Mucosa of descending colon (tissue), 3 donors: ENCODE measurements around the gene JAM3. TPM values are rescaled to one million over a fixed set of nuclear protein-coding genes. Genes with fewer than 3 reads are reported as not detected.
A peak's percentile ranks its signal among the peaks of the same experiment; 100 is the strongest.

ENCODE experiments used
- ATAC-seq: fragments of 200-7000 bp; cut with Tn5 transposase; one replicate; pipeline ENCODE4 v1.9.1; 2020; ENCODE audit warnings: mild to moderate bottlenecking, moderate library complexity
- DNase-seq, 3 donors: peaks; one replicate each; pipeline ENCODE4 v3.0.0-alpha.2; 2020
- H3K36me3 ChIP-seq: fragments of 200-600 bp; one replicate; pipeline ENCODE4 v1.8.0; 2021; ENCODE audit warnings: low read depth, mild to moderate bottlenecking
- H3K4me1 ChIP-seq: fragments of 200-600 bp; one replicate; pipeline ENCODE4 v1.8.0; 2021; ENCODE audit warnings: low read depth, mild to moderate bottlenecking
- H3K4me3 ChIP-seq: fragments of 200-600 bp; one replicate; pipeline ENCODE4 v1.8.0; 2021; ENCODE audit warnings: mild to moderate bottlenecking
- H3K9me3 ChIP-seq: fragments of 200-600 bp; one replicate; pipeline ENCODE4 v1.8.0; 2021; ENCODE audit warnings: mild to moderate bottlenecking
- CTCF ChIP-seq: fragments of 200-600 bp; IDR thresholded peaks from one replicate; pipeline ENCODE4 v1.8.0; 2022; ENCODE audit warnings: antibody characterized with exemption, mild to moderate bottlenecking
- intact Hi-C, 2 donors: fragments of 100-400 bp; cut with DNase I in 1 of 2; cut with micrococcal nuclease in 1 of 2; formaldehyde crosslinking; loops; one replicate each; pipeline versions ENCODE4 v1.11.0 to v1.11.1; 2022; cut with DNase I, micrococcal nuclease
- total RNA-seq, 3 donors: library from RNA; stranded (reverse); fragmentation: NEBNext Ultra II Directional in 2 of 3; extraction: Animal tissue kit (Norgen Biotek cat#: 25700) in 2 of 3; gene quantifications; one replicate each; pipeline versions ENCODE4 v1.2.1 to v1.2.4, GENCODE V29; 2021 to 2023
- donor health status: DM: no; HTN: no; CAD: no; lungs with moderate emphysema.
- donor health status: DM: no; HTN: no; CAD: no.
- donor health status: DM: no; HTN: yes; CAD: no.

JAM3 gene
- total RNA-seq, 3 donors from 2014 or later = 5.4 to 62.7 (median 5.5) TPM

DNA sequence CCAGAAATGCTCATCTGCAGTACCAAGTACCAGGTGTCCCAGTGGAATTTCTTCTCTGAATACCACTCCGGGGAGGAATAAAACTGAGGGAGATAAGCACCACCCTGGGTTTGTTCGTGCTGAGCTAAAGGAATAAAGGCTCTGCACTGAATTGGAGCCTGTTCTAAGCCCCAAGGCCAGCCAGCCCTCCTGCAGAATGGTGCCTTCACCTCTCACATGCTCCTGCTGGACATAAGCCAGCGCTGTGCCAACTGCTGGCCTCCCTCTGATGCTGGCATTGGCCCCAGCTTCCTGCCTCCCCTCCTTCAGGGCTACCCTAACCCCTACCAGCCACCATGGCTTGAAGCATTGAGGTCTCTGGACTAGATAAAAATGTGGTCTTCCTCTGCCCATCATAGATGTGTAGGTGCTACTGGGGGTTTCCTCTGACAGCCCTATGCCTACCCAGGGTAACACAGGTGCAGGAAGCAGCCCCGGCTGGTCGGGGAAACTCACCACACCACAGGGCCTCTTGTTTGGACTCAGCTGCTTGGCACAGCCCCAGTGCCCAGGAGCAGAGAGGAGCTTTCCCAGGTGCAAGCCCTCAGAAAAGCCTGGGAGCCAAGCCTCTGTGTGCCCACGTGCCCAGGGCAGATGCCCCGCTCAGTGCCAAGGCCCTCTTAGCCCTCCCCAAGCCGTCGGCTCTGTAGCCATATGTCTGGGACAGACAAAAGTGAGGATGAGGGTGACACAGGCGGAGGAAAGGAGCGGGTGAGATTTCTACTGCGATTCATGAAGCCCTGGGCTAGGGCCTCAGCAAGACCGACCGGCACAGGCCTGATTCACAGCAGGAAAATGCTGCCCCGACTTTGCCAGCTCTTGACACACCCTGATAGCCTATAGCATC, 34.1 kb upstream of the JAM3 start:
- no peak overlapping the region for H3K4me3 ChIP-seq
- peak in 1 of 3 donors; percentile 49 for DNase-seq
- intact Hi-C loops = no loop called here
- H3K36me3 ChIP-seq = no peaks in the 10 kb centered on the region
- no peak for TF ChIP-seq CTCF
- no peak for ATAC-seq
- no peaks in the 10 kb centered on the region for H3K9me3 ChIP-seq
- peaks cover 14% of the 10 kb centered on the region for H3K4me1 ChIP-seq

DNA sequence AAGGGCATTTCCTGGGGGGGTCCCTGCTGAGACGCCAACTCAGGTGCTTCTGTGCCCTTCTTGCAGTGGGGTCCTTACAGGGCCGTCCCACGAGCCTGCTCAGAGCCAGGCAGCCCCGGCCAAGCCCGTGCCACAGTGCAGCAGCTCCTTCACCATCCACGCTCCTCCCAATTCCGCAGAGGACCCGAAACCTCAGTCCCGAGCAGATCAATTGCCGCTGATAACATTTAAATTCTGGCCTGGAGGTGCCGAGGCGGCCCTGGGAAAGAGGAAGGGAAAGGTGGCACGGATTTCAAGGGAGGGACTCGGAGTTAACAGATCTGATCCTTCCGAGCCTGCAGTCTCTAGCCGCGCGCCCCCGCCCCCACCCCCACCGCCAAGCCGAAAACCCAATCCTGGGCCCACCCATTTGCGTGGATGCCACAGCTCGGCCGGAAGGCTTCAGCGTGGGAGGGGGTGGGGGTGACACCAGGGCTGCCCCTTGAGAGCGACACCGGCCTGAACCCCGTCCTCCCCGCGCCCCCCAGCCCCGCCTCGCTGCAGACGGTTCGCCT, 32.3 kb upstream of the JAM3 start:
- intact Hi-C loops = no loop called here
- H3K4me3 ChIP-seq = no peak overlapping the region
- TF ChIP-seq CTCF = no peak
- H3K36me3 ChIP-seq = no peaks in the 10 kb centered on the region
- no peaks in the 10 kb centered on the region for H3K9me3 ChIP-seq
- peak; percentile 1 for ATAC-seq
- peaks cover 14% of the 10 kb centered on the region for H3K4me1 ChIP-seq
- peak in 1 of 3 donors; percentile 53 for DNase-seq

DNA sequence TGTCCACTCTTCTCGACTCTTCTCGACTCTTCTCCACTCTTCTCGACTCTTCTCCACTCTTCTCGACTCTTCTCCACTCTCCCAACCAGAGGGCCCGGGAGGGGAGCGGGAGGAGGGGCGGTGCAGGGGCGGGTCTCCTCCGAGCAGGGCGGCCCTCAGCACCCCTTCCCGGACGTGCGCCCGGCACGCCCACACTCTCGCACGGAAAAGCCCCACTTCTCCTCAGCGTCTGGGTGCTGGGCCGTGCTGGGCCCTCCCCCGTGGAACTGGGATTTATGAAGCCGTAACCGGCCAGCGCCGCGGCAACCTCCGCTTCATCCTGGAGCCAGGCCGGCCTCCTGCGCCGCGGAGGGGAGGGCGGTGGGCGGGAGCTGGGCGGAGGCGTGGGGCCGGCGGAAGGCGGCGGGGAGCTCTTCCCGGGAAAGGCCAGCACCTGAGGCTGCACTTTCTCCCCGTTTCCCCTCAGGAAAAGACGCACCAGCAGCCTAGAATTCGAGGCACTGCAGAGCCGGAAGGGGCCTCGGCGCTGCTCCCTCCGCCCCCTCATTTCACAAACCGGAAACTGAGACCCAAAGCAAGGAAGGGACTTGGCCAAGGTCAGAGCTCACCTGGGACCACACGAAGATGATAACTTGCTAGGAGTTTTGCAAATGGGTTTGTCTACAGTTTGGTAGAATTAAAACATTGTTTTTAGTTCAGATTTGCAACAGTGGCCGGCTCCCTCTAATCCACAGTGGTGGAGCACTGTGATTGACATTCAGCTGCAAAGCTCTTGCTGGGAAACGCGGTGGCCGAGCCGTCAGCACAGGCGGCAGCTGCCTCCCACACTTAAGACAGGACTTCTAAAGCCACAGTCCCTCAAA, 31.6 kb upstream of the JAM3 start:
- peak; percentile 80 for ATAC-seq
- no peaks in the 10 kb centered on the region for H3K36me3 ChIP-seq
- DNase-seq = peak; percentile 74 to 85 (median 83)
- H3K4me3 ChIP-seq = peak overlapping the region; percentile 26
- H3K9me3 ChIP-seq = no peaks in the 10 kb centered on the region
- intact Hi-C loops = no loop called here
- H3K4me1 ChIP-seq = peaks cover 14% of the 10 kb centered on the region
- TF ChIP-seq CTCF = no peak

- H3K9me3 ChIP-seq = no peaks in the 10 kb centered on the region
- ATAC-seq (no peak), DNase-seq (peak in 1 of 3 donors; percentile 46)
- intact Hi-C loops = no loop called here
- no peak for TF ChIP-seq CTCF
- H3K36me3 ChIP-seq = no peaks in the 10 kb centered on the region
- H3K4me3 ChIP-seq = no peak overlapping the region
- H3K4me1 ChIP-seq = peaks cover 11% of the 10 kb centered on the region
Observed at GRCh38 chr11:134038897-134039470, 29.9 kb upstream of the JAM3 start.

DNA sequence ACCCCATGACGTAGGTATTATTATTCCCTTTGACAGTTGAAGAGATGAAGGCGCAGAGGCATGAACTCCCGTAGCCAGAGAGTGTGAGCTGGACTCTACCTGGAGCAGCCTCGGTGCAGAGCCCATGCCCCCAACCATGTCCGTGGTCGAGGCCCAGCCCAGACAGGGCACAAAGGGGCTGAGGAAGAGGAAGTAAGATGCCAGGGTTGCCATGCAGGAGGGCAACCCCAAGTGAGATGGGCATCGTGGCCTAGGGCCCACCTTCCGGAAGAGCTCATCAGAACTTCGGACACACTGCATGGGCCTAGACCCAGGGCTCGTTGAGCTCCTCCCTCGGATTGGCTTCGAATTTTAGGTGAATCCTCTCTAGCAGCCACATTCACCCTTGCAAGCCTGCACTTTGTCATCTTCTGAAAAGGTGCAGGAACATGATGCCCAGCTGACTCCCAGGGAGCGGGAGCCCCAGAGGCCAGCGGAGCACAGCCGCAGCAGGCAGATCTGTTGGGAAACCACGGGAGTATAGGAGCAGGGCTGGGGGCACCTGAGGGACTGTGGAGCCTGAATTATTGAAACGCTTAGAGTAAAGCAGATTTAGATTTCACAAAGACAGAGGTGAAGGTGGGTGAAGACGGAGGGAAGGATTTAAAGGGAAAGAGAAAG, 29.0 kb upstream of the JAM3 start:
- no peak for TF ChIP-seq CTCF
- H3K36me3 ChIP-seq = no peaks in the 10 kb centered on the region
- H3K9me3 ChIP-seq = no peaks in the 10 kb centered on the region
- H3K4me1 ChIP-seq = peaks cover 5% of the 10 kb centered on the region
- H3K4me3 ChIP-seq = no peak overlapping the region
- intact Hi-C loops = loop anchor here in 1 of 2 donors (5.0 kb wide), 1 partner anchor 93 kb away; no protein-coding TSS in a partner anchor
- DNase-seq = no peak
- no peak for ATAC-seq
